K562 (cell line): ENCODE measurements around the gene PTPRO. TPM values are rescaled to one million over a fixed set of nuclear protein-coding genes. Genes with fewer than 3 reads are reported as not detected.

Experiments
- ATAC-seq: fragments of 200-7000 bp; cut with Tn5 transposase; 3 replicates; pipeline ENCODE4 v1.9.1; 2020; ENCODE audit warnings: moderate library complexity
- BruUV-seq: library from RNA; stranded (reverse); fragments of 400-500 nt; replicated peaks from 2 replicates; lab custom pipeline; 2021; lab: Mats Ljungman, UMichigan
- CTCF ChIA-PET: fragments of 300-600 bp; formaldehyde crosslinking; extraction: SDS; loops from one replicate; lab custom pipeline; 2021; ENCODE audit warnings: low intra/inter-chr PET ratio; lab: Yijun Ruan, JAX
- POLR2A ChIA-PET: fragments of 300-600, 350-650 bp; sonication (Branson Sonifier 250); formaldehyde crosslinking; extraction: SDS; loops from one replicate; lab custom pipeline; 2021; ENCODE audit warnings: antibody characterized with exemption, inconsistent platforms; lab: Yijun Ruan, JAX
- DNase-seq, 4 experiments: peaks; one replicate each; pipeline versions ENCODE4 v3.0.0 to v3.0.0-alpha.2; 2011 to 2018; ENCODE audit warnings: low spot score in 3 of 4, mixed read lengths in 3 of 4; ENCODE audit errors: extremely low read depth in 1 of 4
- FAIRE-seq: peaks from 2 replicates; lab custom pipeline; 2011; peaks lifted over from hg19 to GRCh38; lab: Jason Lieb, UNC
- H2AFZ ChIP-seq: 2 replicates; pipeline ENCODE4 v1.6.0; 2011; ENCODE audit warnings: low read depth, low read length, control low read depth, inconsistent platforms
- H3K27ac ChIP-seq: fragments of 200-600 bp; 3 replicates; pipeline ENCODE4 v1.8.0; 2011; ENCODE audit warnings: low read depth, mild to moderate bottlenecking, control low read depth, inconsistent platforms, low read length, moderate library complexity, mixed read lengths; ENCODE audit errors: extremely low read depth
- H3K27me3 ChIP-seq, 2 experiments: fragments of 300-600 bp in 1 of 2; 2 replicates in 1 of 2; 3 replicates in 1 of 2; pipeline versions ENCODE4 v1.6.0 to v1.8.0; 2011; ENCODE audit warnings: inconsistent platforms in 2 of 2, low read length in 2 of 2, mild to moderate bottlenecking in 1 of 2, mixed read lengths in 1 of 2, moderate library complexity in 1 of 2; ENCODE audit not compliant: control insufficient read depth in 2 of 2, insufficient read depth in 2 of 2
- H3K36me3 ChIP-seq: fragments of 300-600 bp; 3 replicates; pipeline ENCODE4 v1.8.0; 2011; ENCODE audit warnings: mild to moderate bottlenecking, low read length, inconsistent platforms; ENCODE audit not compliant: control insufficient read depth, insufficient read depth
- H3K4me1 ChIP-seq, 2 experiments: fragments of 200-600 bp in 1 of 2; replicated peaks in 1 of 2; 2 replicates in 1 of 2; 3 replicates in 1 of 2; pipeline versions ENCODE4 v1.5.1 to v1.8.0; 2011; ENCODE audit warnings: inconsistent platforms in 2 of 2, low read length in 2 of 2, mild to moderate bottlenecking in 1 of 2, mixed read lengths in 1 of 2, moderate library complexity in 1 of 2; ENCODE audit not compliant: control insufficient read depth in 2 of 2, insufficient read depth in 2 of 2
- H3K4me2 ChIP-seq: 2 replicates; pipeline ENCODE4 v1.6.1; 2011; ENCODE audit warnings: low read length, control low read depth, inconsistent platforms, mixed read lengths; ENCODE audit not compliant: insufficient read depth
- H3K4me3 ChIP-seq: fragments of 200-600 bp; sonication (generic), shearing (Covaris generic); 2 replicates; pipeline ENCODE4 v1.5.1; 2016; ENCODE audit warnings: control low read depth, inconsistent platforms
- H3K79me2 ChIP-seq: fragments of 200-600 bp; 3 replicates; pipeline ENCODE4 v1.8.0; 2011; ENCODE audit warnings: low read length, inconsistent platforms; ENCODE audit not compliant: control insufficient read depth, insufficient read depth
- H3K9ac ChIP-seq, 2 experiments: 2 replicates each; pipeline versions ENCODE4 v1.6.0 to v1.6.1; 2011; ENCODE audit warnings: low read depth in 2 of 2, low read length in 2 of 2, control low read depth in 1 of 2, inconsistent platforms in 1 of 2, mild to moderate bottlenecking in 1 of 2, mixed read lengths in 1 of 2; ENCODE audit not compliant: insufficient read depth in 1 of 2
- H3K9me1 ChIP-seq: one replicate; pipeline ENCODE4 v1.6.0; 2011; ENCODE audit warnings: inconsistent platforms, mild to moderate bottlenecking, low read length, moderate library complexity; ENCODE audit not compliant: control insufficient read depth, insufficient read depth
- H3K9me3 ChIP-seq: replicated peaks from 2 replicates; pipeline ENCODE4 v1.5.1; 2011; ENCODE audit warnings: low read depth, low read length, inconsistent platforms; ENCODE audit not compliant: control insufficient read depth, insufficient read depth
- H4K20me1 ChIP-seq: replicated peaks from 2 replicates; pipeline ENCODE4 v1.6.1; 2011; ENCODE audit warnings: low read length, inconsistent platforms, mixed read lengths; ENCODE audit not compliant: control insufficient read depth, insufficient read depth
- HMG20A ChIP-seq: fragments of 450-650 bp; formaldehyde crosslinking; conservative IDR thresholded peaks from 2 replicates; pipeline ENCODE4 v1.4.0; 2020; ENCODE audit warnings: mild to moderate bottlenecking, mixed read lengths
- PKNOX1 ChIP-seq: fragments of 450-650 bp; IDR thresholded peaks from 2 replicates; pipeline ENCODE4 v1.6.1; 2016
- TFAM ChIP-seq: fragments of 250-450 bp; sonication (Bioruptor Pico); conservative IDR thresholded peaks from 2 replicates; pipeline ENCODE4 v1.5.0; 2021; ENCODE audit warnings: mild to moderate bottlenecking, moderate library complexity
- ZBTB17 ChIP-seq: fragments of 450-650 bp; formaldehyde crosslinking; IDR thresholded peaks from 2 replicates; pipeline ENCODE4 v1.4.0; 2020; ENCODE audit warnings: mild to moderate bottlenecking
- ZNF12 ChIP-seq: sonication (generic); formaldehyde crosslinking; IDR thresholded peaks from 2 replicates; pipeline ENCODE4 v1.4.0; 2020; ENCODE audit warnings: mild to moderate bottlenecking, missing genetic modification reagents
- ZNF274 ChIP-seq: IDR thresholded peaks from 2 replicates; pipeline ENCODE4 v1.6.1; 2011; ENCODE audit warnings: low read depth, mild to moderate bottlenecking, low read length, moderate library complexity, borderline replicate concordance
- ZNF696 ChIP-seq: fragments of 250-450 bp; sonication (Bioruptor Pico); conservative IDR thresholded peaks from 2 replicates; pipeline ENCODE4 v1.4.0; 2020; ENCODE audit warnings: mild to moderate bottlenecking, moderate library complexity
- WGBS: fragments of 100-300 bp; shearing (Covaris generic); methylation state at CpG from one replicate; pipeline ENCODE4 v1.1.6; 2016; ENCODE audit warnings: low coverage, mixed read lengths; ENCODE audit not compliant: insufficient coverage; ENCODE audit errors: missing lambda C conversion rate; 5-methylcytosine and 5-hydroxymethylcytosine counted together
- in situ Hi-C: fragments of 300-500 bp; cut with MboI; formaldehyde crosslinking; loops from 4 replicates; pipeline ENCODE4 v1.15.0; 2018; ENCODE audit warnings: inconsistent platforms, mixed read lengths
- intact Hi-C: fragments of 100-400 bp; cut with micrococcal nuclease; formaldehyde crosslinking; loops from 2 replicates; pipeline ENCODE4 v1.14.2; 2022
- polyA plus RNA-seq, 8 experiments: library from polyadenylated mRNA; depleted of rRNA in 4 of 8; stranded (reverse) in 5 of 8; unstranded in 3 of 8; fragments of >200 nt; fragmentation: Nextera tagmentation in 2 of 8; fragmentation: Illumina TruSeq in 1 of 8; extraction: Ambion mirVana in 2 of 8; extraction: Trizol in 1 of 8; gene quantifications; 2 replicates each; pipeline versions ENCODE4 v1.2.1 to v1.2.3, GENCODE V29; 2011 to 2014; ENCODE audit warnings: inconsistent platforms in 1 of 8, missing spikeins in 1 of 8
- total RNA-seq, 7 experiments: library from RNA; depleted of rRNA in 6 of 7; stranded (reverse); fragments of >200 nt in 6 of 7; fragmentation: Illumina TruSeq in 2 of 7; extraction: Trizol in 2 of 7; gene quantifications; 2 replicates each; pipeline versions ENCODE4 v1.2.1 to v1.2.3, GENCODE V29; 2011 to 2021; ENCODE audit warnings: low replicate concordance in 1 of 7

PTPRO gene
- total and polyA plus RNA-seq, 9 of the 15 experiments (the other 6 are each of a cell fraction or from before 2014, with no cell fraction given): 0.22 TPM; not detected in 8

DNA sequence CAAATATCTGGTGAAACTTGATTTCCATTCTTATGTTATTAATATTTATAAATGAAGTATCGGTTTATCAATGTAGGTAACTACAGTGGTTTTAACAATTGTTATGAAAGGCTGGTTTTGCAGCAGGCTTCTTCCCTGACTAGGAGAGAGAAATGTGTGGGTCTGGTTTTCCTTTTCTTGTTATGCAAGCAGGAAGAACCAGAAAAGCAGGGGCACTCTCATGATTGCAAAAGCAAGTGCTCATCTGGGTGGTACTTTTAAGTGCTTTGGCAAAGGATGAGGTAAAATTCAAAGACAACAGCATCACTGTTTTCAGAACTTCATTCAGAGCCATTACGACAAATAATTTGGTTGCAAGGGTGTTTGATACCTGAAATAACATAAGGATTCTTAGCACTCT, 105.6 kb downstream of the PTPRO start:
- in situ Hi-C loops: no loop called here
- Histone ChIP-seq H3K9ac (no peak overlapping the region), H3K27ac (no peak overlapping the region), H3K36me3 (no peaks in the 10 kb centered on the region), H3K27me3 (no peaks in the 10 kb centered on the region), H3K9me1 (no peaks in the 10 kb centered on the region), H3K4me2 (no peak overlapping the region), H2AFZ (no peak overlapping the region), H3K9me3 (no peaks in the 10 kb centered on the region), H4K20me1 (no peaks in the 10 kb centered on the region), H3K79me2 (no peaks in the 10 kb centered on the region), H3K4me1 (no peaks in the 10 kb centered on the region), H3K4me3 (no peak overlapping the region)
- no peak for FAIRE-seq
- TF ChIP-seq ZNF274: no peak
- TF ChIP-seq ZBTB17 (CRISPR knock-in tag): no peak
- no peak for TF ChIP-seq HMG20A
- TF ChIP-seq ZNF696: no peak
- DNase-seq: no peak
- intact Hi-C loops: no loop called here
- ChIA-PET POLR2A (no interaction called here), CTCF (no interaction called here)
- ATAC-seq: no peak
- no TSS peak for BruUV-seq
- 0% methylated on average over 2 of the region's 2 CpGs for WGBS

DNA sequence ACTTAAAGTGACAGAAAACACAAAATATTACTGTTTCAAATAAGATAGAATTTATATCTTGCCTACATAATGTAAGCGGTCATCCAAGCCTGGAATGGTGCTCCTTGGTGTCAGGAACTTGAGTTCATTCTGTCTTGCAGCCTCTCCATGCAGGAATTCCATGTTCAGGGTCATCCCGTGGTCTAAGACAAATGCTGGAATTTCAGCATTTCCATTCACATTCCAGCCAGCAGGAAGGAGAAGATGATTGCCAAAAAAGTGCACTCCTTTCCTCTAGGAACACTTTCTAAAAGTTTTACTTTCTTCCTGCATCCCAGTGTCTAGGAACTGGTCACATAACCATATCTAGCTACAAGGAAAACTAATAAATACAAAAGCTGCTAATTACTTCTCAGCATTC, 106.3 kb downstream of the PTPRO start:
- Histone ChIP-seq H3K4me1 (no peaks in the 10 kb centered on the region), H2AFZ (no peak overlapping the region), H4K20me1 (no peaks in the 10 kb centered on the region), H3K9me1 (no peaks in the 10 kb centered on the region), H3K9ac (no peak overlapping the region), H3K79me2 (no peaks in the 10 kb centered on the region), H3K9me3 (no peaks in the 10 kb centered on the region), H3K4me2 (no peak overlapping the region), H3K4me3 (no peak overlapping the region), H3K27me3 (no peaks in the 10 kb centered on the region), H3K27ac (no peak overlapping the region), H3K36me3 (no peaks in the 10 kb centered on the region)
- intact Hi-C loops: no loop called here
- ATAC-seq (no peak), FAIRE-seq (no peak), DNase-seq (no peak)
- POLR2A ChIA-PET: interaction anchor here (0.6 kb wide), 1 partner anchor 164 kb away, joined by 5 read pairs; no protein-coding TSS in a partner anchor
- CTCF ChIA-PET: no interaction called here
- no TSS peak for BruUV-seq
- in situ Hi-C loops: no loop called here
- 4% methylated on average over 2 of the region's 2 CpGs for WGBS
- no peak for TF ChIP-seq TFAM (CRISPR knock-in tag)
- TF ChIP-seq PKNOX1: no peak
- TF ChIP-seq ZNF12 (CRISPR knock-in tag): no peak
